ENCODE data around the gene SH2D6. TPM values are rescaled to one million over a fixed set of nuclear protein-coding genes. Genes with fewer than 3 reads are reported as not detected.

SH2D6 gene
- total and polyA plus RNA-seq, 9 of the 15 experiments (the other 6 are each of a cell fraction or from before 2014, with no cell fraction given) = 0.07 to 0.76 (median 0.33) TPM; not detected in 2

GRCh38 chr2:85437488-85438200 lies 19.1 kb downstream of the SH2D6 start (continued):
- TF ChIP-seq SREBF2 (CRISPR knock-in tag; IDR thresholded peaks at IDR 0.05) = no peak
- TF ChIP-seq ETV6 (IDR thresholded peaks at IDR 0.05; ENCODE audit: borderline replicate concordance in 1 of 2, low read depth in 2 of 2, low read length in 1 of 2) = no peak
- TF ChIP-seq ETV6 (CRISPR knock-in tag; IDR thresholded peaks at IDR 0.05; ENCODE audit: borderline replicate concordance) = no peak
- TF ChIP-seq MLX (CRISPR knock-in tag; conservative IDR thresholded peaks at IDR 0.05) = no peak
- no peak for TF ChIP-seq ZBTB33 (CRISPR knock-in tag; IDR thresholded peaks at IDR 0.05)
- no peak for TF ChIP-seq YBX1 (IDR thresholded peaks at IDR 0.05)
- peak; percentile 54; the same call in 1 of the 2 replicates for TF ChIP-seq POLR2AphosphoS5 (IDR thresholded peaks at IDR 0.05; ENCODE audit: control insufficient read depth, insufficient read depth, low read depth, low read length)
- TF ChIP-seq CEBPG (CRISPR knock-in tag; IDR thresholded peaks at IDR 0.05) = no peak
- TF ChIP-seq CEBPG (tag; conservative IDR thresholded peaks at IDR 0.05 in 1 of 2, IDR thresholded peaks at IDR 0.05 in 1 of 2) = no peak
- no peak for TF ChIP-seq GABPB2 (CRISPR knock-in tag; conservative IDR thresholded peaks at IDR 0.05)
- no peak for TF ChIP-seq SFPQ (IDR thresholded peaks at IDR 0.05; ENCODE audit: low read depth, low read length)
- TF ChIP-seq ATF4 (CRISPR knock-in tag; IDR thresholded peaks at IDR 0.05) = no peak
- no peak for TF ChIP-seq THAP12 (CRISPR knock-in tag; IDR thresholded peaks at IDR 0.05)
- TF ChIP-seq PML (IDR thresholded peaks at IDR 0.05; ENCODE audit: low read length) = peak; percentile 8; the same call in 1 of the 2 replicates
- no peak for TF ChIP-seq CBFB (CRISPR knock-in tag; IDR thresholded peaks at IDR 0.05)

Measured in K562 (cell line).